ENCODE results near the gene KCNN3.

KCNN3 gene

GRCh38 chr1:154818911-154819310 is 51.2 kb downstream of the KCNN3 start:
- Histone ChIP-seq H3K27me3 (replicated peaks; ENCODE audit: insufficient read depth, low read length) (no peaks in the 10 kb centered on the region), H3K27ac (ENCODE audit: low read length) (no peak overlapping the region), H2AFZ (ENCODE audit: low read length) (no peak overlapping the region), H3K9me2 (replicated peaks; ENCODE audit: insufficient read depth, low read length) (no peaks in the 10 kb centered on the region), H3F3A (ENCODE audit: insufficient read depth, low read length) (peaks cover 9% of the 10 kb centered on the region; the same call in 1 of the 2 replicates), H3K4me3 (ENCODE audit: low read length) (no peak overlapping the region), H3K36me3 (replicated peaks; ENCODE audit: insufficient read depth, low read length) (no peaks in the 10 kb centered on the region), H4K20me1 (ENCODE audit: insufficient read depth, low read length) (no peaks in the 10 kb centered on the region), H3K79me2 (ENCODE audit: low read length) (peaks cover 84% of the 10 kb centered on the region), H3K9me3 (replicated peaks; ENCODE audit: insufficient read depth, low read length) (no peaks in the 10 kb centered on the region), H3K4me1 (ENCODE audit: low read length) (peaks cover 34% of the 10 kb centered on the region), H3K4me2 (ENCODE audit: low read depth, low read length) (no peak overlapping the region), H3K9ac (ENCODE audit: low read length) (no peak overlapping the region)
- no peak for TF ChIP-seq EZH2phosphoT487 (IDR thresholded peaks at IDR 0.05; ENCODE audit: low read length)
- TF ChIP-seq CTCF (IDR thresholded peaks at IDR 0.05; ENCODE audit: low read length) = no peak
- TF ChIP-seq EZH2 (optimal IDR thresholded peaks at IDR 0.05; ENCODE audit: low read depth, low read length) = no peak
- DNase-seq = no peak

- no peak overlapping the region for H3K9ac ChIP-seq (ENCODE audit: low read length)
- H3K27ac ChIP-seq (ENCODE audit: low read length) = no peak overlapping the region
- H3K4me3 ChIP-seq (ENCODE audit: low read length) = no peak overlapping the region
- H3K9me2 ChIP-seq (replicated peaks; ENCODE audit: insufficient read depth, low read length) = no peaks in the 10 kb centered on the region
- peaks cover 15% of the 10 kb centered on the region for H3K4me1 ChIP-seq (ENCODE audit: low read length)
- no peak overlapping the region for H2AFZ ChIP-seq (ENCODE audit: low read length)
- peaks cover 83% of the 10 kb centered on the region for H3K79me2 ChIP-seq (ENCODE audit: low read length)
- H3K9me3 ChIP-seq (replicated peaks; ENCODE audit: insufficient read depth, low read length) = no peaks in the 10 kb centered on the region
- no peaks in the 10 kb centered on the region for H3K27me3 ChIP-seq (replicated peaks; ENCODE audit: insufficient read depth, low read length)
- H3K4me2 ChIP-seq (ENCODE audit: low read depth, low read length) = no peak overlapping the region
- no peak for DNase-seq
- no peaks in the 10 kb centered on the region for H4K20me1 ChIP-seq (ENCODE audit: insufficient read depth, low read length)
- no peaks in the 10 kb centered on the region for H3K36me3 ChIP-seq (replicated peaks; ENCODE audit: insufficient read depth, low read length)
- no peak for TF ChIP-seq CTCF (IDR thresholded peaks at IDR 0.05; ENCODE audit: low read length)
- no peak for TF ChIP-seq EZH2 (optimal IDR thresholded peaks at IDR 0.05; ENCODE audit: low read depth, low read length)
- no peak for TF ChIP-seq EZH2phosphoT487 (IDR thresholded peaks at IDR 0.05; ENCODE audit: low read length)
- H3F3A ChIP-seq (ENCODE audit: insufficient read depth, low read length) = no peaks in the 10 kb centered on the region
Measured at GRCh38 chr1:154816937-154817336, 53.1 kb downstream of the KCNN3 start.

- no peak overlapping the region for H3K9ac ChIP-seq (ENCODE audit: low read length)
- no peaks in the 10 kb centered on the region for H3K9me2 ChIP-seq (replicated peaks; ENCODE audit: insufficient read depth, low read length)
- peaks cover 85% of the 10 kb centered on the region for H3K79me2 ChIP-seq (ENCODE audit: low read length)
- peaks cover 13% of the 10 kb centered on the region for H3K4me1 ChIP-seq (ENCODE audit: low read length)
- no peak overlapping the region for H2AFZ ChIP-seq (ENCODE audit: low read length)
- H3K9me3 ChIP-seq (replicated peaks; ENCODE audit: insufficient read depth, low read length) = no peaks in the 10 kb centered on the region
- no peak overlapping the region for H3K4me3 ChIP-seq (ENCODE audit: low read length)
- H3F3A ChIP-seq (ENCODE audit: insufficient read depth, low read length) = no peaks in the 10 kb centered on the region
- DNase-seq = no peak
- H3K36me3 ChIP-seq (replicated peaks; ENCODE audit: insufficient read depth, low read length) = no peaks in the 10 kb centered on the region
- no peak overlapping the region for H3K27ac ChIP-seq (ENCODE audit: low read length)
- TF ChIP-seq CTCF (IDR thresholded peaks at IDR 0.05; ENCODE audit: low read length) (no peak), EZH2 (optimal IDR thresholded peaks at IDR 0.05; ENCODE audit: low read depth, low read length) (no peak), EZH2phosphoT487 (IDR thresholded peaks at IDR 0.05; ENCODE audit: low read length) (no peak)
- H3K27me3 ChIP-seq (replicated peaks; ENCODE audit: insufficient read depth, low read length) = no peaks in the 10 kb centered on the region
- H4K20me1 ChIP-seq (ENCODE audit: insufficient read depth, low read length) = no peaks in the 10 kb centered on the region
- no peak overlapping the region for H3K4me2 ChIP-seq (ENCODE audit: low read depth, low read length)
Measured at GRCh38 chr1:154816369-154816768, 53.7 kb downstream of the KCNN3 start.
